Mesendoderm (in vitro differentiated cells): ENCODE data around the gene AURKA.

ENCODE experiments used
- DNase-seq: peaks from one replicate; pipeline ENCODE4 v3.0.0; 2013
- H2AK5ac ChIP-seq: 2 replicates; pipeline ENCODE4 v1.6.1; 2013; ENCODE audit warnings: low read length, inconsistent platforms
- H2BK120ac ChIP-seq: 2 replicates; pipeline ENCODE4 v1.6.1; 2013; ENCODE audit warnings: low read depth, mild to moderate bottlenecking, low read length, moderate library complexity, mixed read lengths
- H2BK15ac ChIP-seq: replicated peaks from 2 replicates; pipeline ENCODE4 v1.6.1; 2013; ENCODE audit warnings: low read depth, mild to moderate bottlenecking, moderate library complexity
- H2BK5ac ChIP-seq: 2 replicates; pipeline ENCODE4 v1.6.1; 2013; ENCODE audit warnings: low read length, inconsistent platforms
- H3K18ac ChIP-seq: 2 replicates; pipeline ENCODE4 v1.6.1; 2013; ENCODE audit warnings: mild to moderate bottlenecking, low read length, mixed read lengths
- H3K23ac ChIP-seq: one replicate; pipeline ENCODE4 v1.6.1; 2013; ENCODE audit warnings: low read length
- H3K27ac ChIP-seq: 2 replicates; pipeline ENCODE4 v1.5.1; 2013; ENCODE audit warnings: low read depth, mild to moderate bottlenecking, inconsistent platforms, low read length, moderate library complexity
- H3K27me3 ChIP-seq: 2 replicates; pipeline ENCODE4 v1.6.1; 2013; ENCODE audit warnings: low read length, control low read depth, mild to moderate bottlenecking, inconsistent platforms; ENCODE audit not compliant: insufficient read depth, poor library complexity
- H3K36me3 ChIP-seq: 2 replicates; pipeline ENCODE4 v1.6.1; 2013; ENCODE audit warnings: low read length, inconsistent platforms; ENCODE audit not compliant: control insufficient read depth, insufficient read depth
- H3K4ac ChIP-seq: one replicate; pipeline ENCODE4 v1.6.1; 2013; ENCODE audit warnings: low read depth, mild to moderate bottlenecking, low read length, moderate library complexity
- H3K4me1 ChIP-seq: 2 replicates; pipeline ENCODE4 v1.6.1; 2013; ENCODE audit warnings: low read depth, low read length, inconsistent platforms; ENCODE audit not compliant: control insufficient read depth
- H3K4me2 ChIP-seq: 2 replicates; pipeline ENCODE4 v1.6.1; 2013; ENCODE audit warnings: low read length
- H3K4me3 ChIP-seq: 2 replicates; pipeline ENCODE4 v1.5.1; 2013; ENCODE audit warnings: mild to moderate bottlenecking, low read length
- H3K56ac ChIP-seq: one replicate; pipeline ENCODE4 v1.6.1; 2013; ENCODE audit warnings: low read length
- H3K79me1 ChIP-seq: 2 replicates; pipeline ENCODE4 v1.6.1; 2013; ENCODE audit warnings: low read length, inconsistent platforms
- H3K79me2 ChIP-seq: 2 replicates; pipeline ENCODE4 v1.6.1; 2013; ENCODE audit warnings: mild to moderate bottlenecking, low read length; ENCODE audit not compliant: control insufficient read depth, insufficient read depth
- H3K9ac ChIP-seq: 2 replicates; pipeline ENCODE4 v1.6.1; 2013; ENCODE audit warnings: low read length, inconsistent platforms
- H4K5ac ChIP-seq: one replicate; pipeline ENCODE4 v1.6.1; 2013; ENCODE audit warnings: low read length
- H4K8ac ChIP-seq: one replicate; pipeline ENCODE4 v1.6.1; 2013; ENCODE audit warnings: low read depth, mild to moderate bottlenecking, control low read depth, low read length, moderate library complexity
- WGBS: extraction: QIAGEN DNeasy Blood & Tissue Kit; methylation state at CpG from one replicate; pipeline ENCODE4 v1.1.7; 2013; ENCODE audit warnings: low lambda C conversion rate, missing lambda C conversion rate; ENCODE audit not compliant: insufficient coverage; ENCODE audit errors: extremely low coverage; 5-methylcytosine and 5-hydroxymethylcytosine counted together

Gene AURKA

DNA sequence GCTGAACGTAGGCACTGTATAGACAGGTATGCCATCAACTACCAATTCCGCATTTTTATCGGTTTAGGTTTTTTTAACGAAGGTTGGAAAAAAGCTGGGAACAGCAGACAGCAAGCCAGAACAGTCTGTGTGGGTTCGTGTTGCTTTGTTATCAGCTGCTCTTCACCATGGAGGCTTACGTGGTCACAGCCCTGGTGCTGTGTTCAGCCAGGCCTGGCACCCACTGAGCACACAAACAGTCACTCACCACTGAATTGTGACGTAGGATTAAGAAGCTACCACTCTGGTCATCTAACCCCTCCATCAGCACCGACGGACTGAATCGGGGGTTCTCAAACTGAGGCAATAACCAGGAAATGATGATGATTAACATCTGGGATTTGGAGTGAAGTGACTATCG lies 20.0 kb downstream of the AURKA start:
- no peak overlapping the region for H2BK15ac ChIP-seq
- H2BK5ac ChIP-seq = no peak overlapping the region
- H3K27ac ChIP-seq = no peak overlapping the region
- no peaks in the 10 kb centered on the region for H3K4me1 ChIP-seq
- peaks cover 11% of the 10 kb centered on the region for H3K36me3 ChIP-seq
- H3K79me2 ChIP-seq = no peaks in the 10 kb centered on the region
- peaks cover 11% of the 10 kb centered on the region for H3K79me1 ChIP-seq
- WGBS = no CpG with 5 or more reads among the region's 11 CpGs
- no peak overlapping the region for H4K5ac ChIP-seq
- H3K23ac ChIP-seq = no peak overlapping the region
- no peak overlapping the region for H4K8ac ChIP-seq
- H3K4ac ChIP-seq = no peak overlapping the region
- H2AK5ac ChIP-seq = no peak overlapping the region
- no peak overlapping the region for H3K56ac ChIP-seq
- H2BK120ac ChIP-seq = no peak overlapping the region
- no peaks in the 10 kb centered on the region for H3K27me3 ChIP-seq
- no peak overlapping the region for H3K9ac ChIP-seq
- no peak for DNase-seq
- no peak overlapping the region for H3K4me2 ChIP-seq
- no peak overlapping the region for H3K4me3 ChIP-seq
- no peak overlapping the region for H3K18ac ChIP-seq

DNA sequence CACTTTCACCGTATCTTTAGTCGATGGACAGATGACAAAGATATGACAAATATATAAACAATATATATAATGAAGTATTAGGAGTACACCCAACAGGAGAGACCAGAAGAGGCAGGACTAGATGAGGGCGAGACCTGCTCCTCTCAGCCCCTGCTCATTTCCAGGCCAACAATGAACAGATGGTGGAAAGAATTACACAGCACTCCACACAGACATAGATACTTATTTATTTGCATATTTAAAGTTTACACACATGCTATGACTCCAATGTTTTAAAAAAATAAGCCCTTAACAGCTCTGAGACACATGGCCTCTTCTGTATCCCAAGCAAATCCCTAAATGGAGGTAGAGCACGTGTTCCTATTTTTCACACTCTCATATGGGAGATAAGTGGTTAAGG lies 22.8 kb downstream of the AURKA start:
- H3K27me3 ChIP-seq = no peaks in the 10 kb centered on the region
- no peak overlapping the region for H3K56ac ChIP-seq
- no peak overlapping the region for H3K18ac ChIP-seq
- H2BK5ac ChIP-seq = no peak overlapping the region
- no peak for DNase-seq
- H3K23ac ChIP-seq = no peak overlapping the region
- H3K79me1 ChIP-seq = peaks cover 11% of the 10 kb centered on the region
- no peak overlapping the region for H2BK120ac ChIP-seq
- no peak overlapping the region for H3K9ac ChIP-seq
- WGBS = no CpG with 5 or more reads among the region's 4 CpGs
- no peak overlapping the region for H3K4ac ChIP-seq
- H3K36me3 ChIP-seq = peaks cover 9% of the 10 kb centered on the region
- H4K5ac ChIP-seq = no peak overlapping the region
- no peak overlapping the region for H3K4me3 ChIP-seq
- H4K8ac ChIP-seq = no peak overlapping the region
- H3K79me2 ChIP-seq = no peaks in the 10 kb centered on the region
- H3K4me1 ChIP-seq = no peaks in the 10 kb centered on the region
- H3K4me2 ChIP-seq = no peak overlapping the region
- no peak overlapping the region for H3K27ac ChIP-seq
- no peak overlapping the region for H2AK5ac ChIP-seq
- no peak overlapping the region for H2BK15ac ChIP-seq

DNA sequence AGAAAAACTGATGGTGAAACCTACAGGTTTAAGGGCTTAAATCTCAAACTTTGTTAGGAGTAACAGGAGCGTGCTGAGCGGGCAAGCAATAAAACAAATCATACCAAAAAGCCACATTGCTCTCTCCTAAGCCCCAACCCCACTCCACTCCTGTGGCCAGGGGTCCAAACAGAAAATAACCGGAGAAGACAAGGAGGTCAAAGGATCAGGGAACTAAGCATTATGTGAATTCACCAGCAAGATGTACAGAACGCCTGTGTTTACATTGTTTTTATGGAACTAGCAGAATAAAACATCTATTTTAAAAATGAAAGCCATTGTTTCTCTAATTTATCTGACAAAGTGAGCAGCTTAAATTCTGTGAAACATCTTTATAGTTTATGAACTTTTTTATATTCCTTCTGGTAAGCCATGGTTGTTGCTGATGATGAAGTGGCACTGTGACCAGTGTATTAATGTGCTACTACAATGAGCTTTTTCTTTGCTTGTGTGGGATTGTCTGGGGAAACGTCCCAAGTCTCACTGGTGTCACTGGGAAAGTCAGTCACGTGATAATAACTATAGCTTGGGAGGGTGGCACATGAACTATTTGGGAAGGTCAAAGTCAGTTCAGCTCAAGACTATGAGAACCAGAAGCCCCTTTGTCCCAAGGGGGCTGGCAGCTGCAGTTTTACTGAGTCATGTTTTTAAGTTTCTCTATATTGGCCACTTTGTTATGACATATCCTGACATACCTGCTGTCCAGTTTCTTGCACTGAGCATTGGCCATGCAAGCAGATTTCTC lies 23.5 kb downstream of the AURKA start:
- Histone ChIP-seq H3K36me3 (peaks cover 7% of the 10 kb centered on the region), H3K18ac (no peak overlapping the region)

DNA sequence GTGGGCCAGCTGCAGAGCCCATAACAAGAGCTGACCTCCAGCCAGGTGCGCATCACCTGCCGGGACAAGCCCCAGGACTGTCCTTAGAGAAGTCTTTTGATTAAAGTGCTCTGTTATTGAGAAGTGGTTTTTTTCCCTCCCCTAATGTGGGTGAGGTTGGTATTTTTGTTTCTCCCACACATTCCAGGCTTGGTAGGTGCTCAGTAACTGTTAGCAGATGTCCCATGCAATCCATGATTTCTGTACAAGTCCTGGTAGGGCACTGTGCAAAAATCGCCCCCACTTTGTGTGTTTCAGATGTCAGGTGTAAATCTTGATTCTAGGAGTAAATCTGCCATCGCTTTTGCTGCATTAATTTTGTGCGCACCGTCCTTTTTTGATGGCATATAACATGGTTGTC lies 28.5 kb downstream of the AURKA start:
- Histone ChIP-seq H3K36me3 (no peaks in the 10 kb centered on the region), H2AK5ac (no peak overlapping the region), H4K8ac (no peak overlapping the region), H3K9ac (no peak overlapping the region), H3K4me1 (no peaks in the 10 kb centered on the region), H4K5ac (no peak overlapping the region), H3K56ac (no peak overlapping the region), H3K23ac (no peak overlapping the region), H3K79me2 (no peaks in the 10 kb centered on the region), H3K4me2 (no peak overlapping the region), H2BK120ac (no peak overlapping the region), H3K18ac (no peak overlapping the region), H3K79me1 (no peaks in the 10 kb centered on the region), H3K4me3 (no peak overlapping the region), H3K4ac (no peak overlapping the region), H2BK15ac (no peak overlapping the region), H3K27me3 (no peaks in the 10 kb centered on the region), H3K27ac (no peak overlapping the region), H2BK5ac (no peak overlapping the region)
- DNase-seq = no peak
- no CpG with 5 or more reads among the region's 6 CpGs for WGBS

More for the DNA sequence above, 23.5 kb downstream of the AURKA start:
- WGBS = no CpG with 5 or more reads among the region's 6 CpGs
- Histone ChIP-seq H2BK5ac (no peak overlapping the region), H3K4me1 (no peaks in the 10 kb centered on the region), H3K27ac (no peak overlapping the region), H3K4ac (no peak overlapping the region), H2BK120ac (no peak overlapping the region), H3K23ac (no peak overlapping the region), H3K4me3 (no peak overlapping the region), H3K4me2 (no peak overlapping the region), H3K79me1 (peaks cover 8% of the 10 kb centered on the region), H2BK15ac (no peak overlapping the region), H3K79me2 (no peaks in the 10 kb centered on the region), H3K27me3 (no peaks in the 10 kb centered on the region), H2AK5ac (no peak overlapping the region), H4K8ac (no peak overlapping the region), H4K5ac (no peak overlapping the region), H3K56ac (no peak overlapping the region), H3K9ac (no peak overlapping the region)
- DNase-seq = no peak

DNA sequence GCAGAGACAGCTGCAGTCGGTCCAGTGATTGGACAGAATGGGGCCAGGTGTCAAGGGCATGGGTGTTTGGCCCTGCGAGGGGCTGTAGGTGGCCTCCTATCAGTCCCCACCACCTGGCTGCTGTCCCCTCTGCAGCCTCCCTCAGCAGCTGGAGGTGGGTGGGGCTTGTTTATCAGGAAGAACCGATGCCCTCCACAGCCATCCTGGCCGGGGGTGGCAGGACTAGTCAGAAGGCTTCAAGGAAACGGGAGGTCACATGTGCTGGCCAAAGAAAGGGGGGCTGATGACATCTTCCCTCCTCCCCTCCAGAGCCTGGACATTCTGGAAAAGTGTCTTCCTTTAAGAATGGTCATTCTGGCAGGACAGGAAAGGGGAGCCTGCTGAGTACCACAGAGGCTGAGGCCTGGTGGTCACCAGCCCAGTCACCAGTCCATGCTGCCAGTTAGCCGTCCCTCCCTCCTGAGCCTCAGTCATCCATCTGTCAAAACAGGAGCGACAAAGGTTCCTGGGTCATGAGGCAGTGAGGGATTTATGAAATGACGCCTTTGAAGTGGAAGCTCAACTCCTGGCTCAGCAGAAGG lies 29.1 kb downstream of the AURKA start:
- no peak overlapping the region for H4K5ac ChIP-seq
- no peaks in the 10 kb centered on the region for H3K27me3 ChIP-seq
- H3K4me1 ChIP-seq = no peaks in the 10 kb centered on the region
- H3K4me2 ChIP-seq = no peak overlapping the region
- H3K4me3 ChIP-seq = no peak overlapping the region
- H3K9ac ChIP-seq = no peak overlapping the region
- no peak overlapping the region for H2AK5ac ChIP-seq
- no peak overlapping the region for H3K18ac ChIP-seq
- no peak overlapping the region for H3K56ac ChIP-seq
- no peak overlapping the region for H3K27ac ChIP-seq
- H3K4ac ChIP-seq = no peak overlapping the region
- peak; percentile 27 for DNase-seq
- WGBS = no CpG with 5 or more reads among the region's 8 CpGs
- H2BK15ac ChIP-seq = no peak overlapping the region
- no peaks in the 10 kb centered on the region for H3K79me2 ChIP-seq
- H3K79me1 ChIP-seq = no peaks in the 10 kb centered on the region
- H2BK120ac ChIP-seq = no peak overlapping the region
- H3K36me3 ChIP-seq = no peaks in the 10 kb centered on the region
- no peak overlapping the region for H4K8ac ChIP-seq
- no peak overlapping the region for H3K23ac ChIP-seq
- no peak overlapping the region for H2BK5ac ChIP-seq
